Thymus (tissue), 11 donors: Measurements from ENCODE around the gene SIGLEC7. TPM values are rescaled to one million over a fixed set of nuclear protein-coding genes. Genes with fewer than 3 reads are reported as not detected.
"Not testable (repeated sequence)": the region's sequence is repeated elsewhere in the genome, so short reads cannot be mapped to it uniquely, and the experiment has no call there.

ENCODE experiments used
- DNase-seq, 9 donors: peaks; one replicate each; pipeline ENCODE4 v3.0.0-alpha.2; 2013; ENCODE audit warnings: low spot score in 9 of 9, low read depth in 6 of 9, missing footprints in 1 of 9
- H3K27ac ChIP-seq, 2 donors: one replicate each; pipeline ENCODE4 v1.5.1; 2013; ENCODE audit warnings: control low read depth in 1 of 2, low read depth in 1 of 2, low read length in 1 of 2, mild to moderate bottlenecking in 1 of 2, moderate library complexity in 1 of 2
- H3K27me3 ChIP-seq, 2 donors: one replicate each; pipeline ENCODE4 v1.5.1; 2013; ENCODE audit warnings: low read length in 1 of 2; ENCODE audit not compliant: control insufficient read depth in 2 of 2, insufficient read depth in 1 of 2
- H3K36me3 ChIP-seq, 2 donors: one replicate each; pipeline ENCODE4 v1.5.1; 2013; ENCODE audit warnings: low read length in 1 of 2, mild to moderate bottlenecking in 1 of 2, moderate library complexity in 1 of 2; ENCODE audit not compliant: control insufficient read depth in 2 of 2, insufficient read depth in 2 of 2
- H3K4me1 ChIP-seq, 2 donors: one replicate each; pipeline ENCODE4 v1.5.1; 2013; ENCODE audit warnings: low read length in 2 of 2; ENCODE audit not compliant: control insufficient read depth in 2 of 2, insufficient read depth in 2 of 2
- H3K4me3 ChIP-seq, 2 donors: one replicate each; pipeline ENCODE4 v1.5.1; 2013; ENCODE audit warnings: low read length in 2 of 2, control low read depth in 1 of 2, mild to moderate bottlenecking in 1 of 2
- H3K9me3 ChIP-seq, 2 donors: one replicate each; pipeline ENCODE4 v1.5.1; 2013; ENCODE audit warnings: low read length in 1 of 2, mild to moderate bottlenecking in 1 of 2; ENCODE audit not compliant: control insufficient read depth in 2 of 2, insufficient read depth in 1 of 2
- WGBS: extraction: QIAGEN DNeasy Blood & Tissue Kit; methylation state at CpG from one replicate; pipeline ENCODE4 v1.1.7; 2013; 5-methylcytosine and 5-hydroxymethylcytosine counted together
- polyA plus RNA-seq: library from polyadenylated mRNA; stranded (reverse); fragments of 200-250 nt; gene quantifications from one replicate; pipeline ENCODE4 v1.2.3, GENCODE V29; 2013
- total RNA-seq: library from RNA; stranded (reverse); fragments of 120-200 nt; gene quantifications from one replicate; pipeline ENCODE4 v1.2.4, GENCODE V29; 2013
- donor health status: healthy.

The SIGLEC7 gene
- total and polyA plus RNA-seq, 2 donors: 2.0 to 3.6 TPM

- not testable (repeated sequence) for H3K27me3 ChIP-seq, H3K27ac ChIP-seq, DNase-seq, H3K36me3 ChIP-seq, H3K4me3 ChIP-seq, H3K9me3 ChIP-seq, H3K4me1 ChIP-seq
- 90% methylated on average over 15 of the region's 15 CpGs for WGBS
Observed at GRCh38 chr19:51142809-51143475, 841 bp downstream of the SIGLEC7 start.

GRCh38 chr19:51143486-51143885 is 1.4 kb downstream of the SIGLEC7 start:
- Histone ChIP-seq H3K27ac (no peak overlapping the region), H3K4me3 (no peak overlapping the region), H3K9me3 (no peaks in the 10 kb centered on the region), H3K36me3 (no peaks in the 10 kb centered on the region), H3K27me3 (no peaks in the 10 kb centered on the region), H3K4me1 (peaks cover 0 to 5% of the 10 kb centered on the region in 2 donors)
- 93% methylated on average over 5 of the region's 5 CpGs for WGBS
- DNase-seq: no peak

GRCh38 chr19:51144482-51145045 is 2.5 kb downstream of the SIGLEC7 start:
- H3K36me3 ChIP-seq: no peaks in the 10 kb centered on the region
- H3K4me3 ChIP-seq: no peak overlapping the region
- H3K4me1 ChIP-seq: peaks cover 0 to 5% of the 10 kb centered on the region in 2 donors
- 93% methylated on average over 11 of the region's 11 CpGs for WGBS
- DNase-seq: no peak
- no peaks in the 10 kb centered on the region for H3K9me3 ChIP-seq
- no peaks in the 10 kb centered on the region for H3K27me3 ChIP-seq
- no peak overlapping the region for H3K27ac ChIP-seq

DNA sequence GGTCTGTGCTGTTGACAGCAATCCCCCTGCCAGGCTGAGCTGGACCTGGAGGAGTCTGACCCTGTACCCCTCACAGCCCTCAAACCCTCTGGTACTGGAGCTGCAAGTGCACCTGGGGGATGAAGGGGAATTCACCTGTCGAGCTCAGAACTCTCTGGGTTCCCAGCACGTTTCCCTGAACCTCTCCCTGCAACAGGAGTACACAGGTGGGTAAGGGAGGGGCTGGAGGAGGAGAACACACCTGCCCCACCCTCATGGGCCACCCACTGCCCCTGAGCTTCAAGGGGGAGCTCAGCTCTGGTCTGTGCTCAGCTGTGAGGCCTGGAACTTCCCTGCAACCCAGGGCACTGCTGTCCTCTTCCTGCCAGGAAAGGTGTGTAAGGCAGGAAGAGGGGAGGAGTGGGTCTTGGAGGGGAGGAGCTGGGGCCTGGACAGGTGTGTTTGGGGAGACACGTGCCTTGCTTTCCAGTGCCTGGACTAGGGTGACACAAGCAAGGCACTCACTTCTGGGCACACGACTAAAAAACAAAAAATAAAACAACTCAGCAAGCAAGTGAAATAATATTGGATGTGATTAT is 3.9 kb downstream of the SIGLEC7 start:
- no peak overlapping the region for H3K4me3 ChIP-seq
- no peaks in the 10 kb centered on the region for H3K27me3 ChIP-seq
- WGBS: 92% methylated on average over 4 of the region's 4 CpGs
- no peak for DNase-seq
- no peak overlapping the region for H3K27ac ChIP-seq
- no peaks in the 10 kb centered on the region for H3K9me3 ChIP-seq
- no peaks in the 10 kb centered on the region for H3K36me3 ChIP-seq
- H3K4me1 ChIP-seq: peaks cover 0 to 5% of the 10 kb centered on the region in 2 donors

- DNase-seq: no peak
- H3K27ac ChIP-seq: no peak overlapping the region
- no peaks in the 10 kb centered on the region for H3K9me3 ChIP-seq
- WGBS: 96% methylated on average over 7 of the region's 7 CpGs
- H3K36me3 ChIP-seq: no peaks in the 10 kb centered on the region
- H3K27me3 ChIP-seq: no peaks in the 10 kb centered on the region
- H3K4me1 ChIP-seq: no peaks in the 10 kb centered on the region
- H3K4me3 ChIP-seq: no peak overlapping the region
Observed at GRCh38 chr19:51146751-51147150, 4.7 kb downstream of the SIGLEC7 start.

DNA sequence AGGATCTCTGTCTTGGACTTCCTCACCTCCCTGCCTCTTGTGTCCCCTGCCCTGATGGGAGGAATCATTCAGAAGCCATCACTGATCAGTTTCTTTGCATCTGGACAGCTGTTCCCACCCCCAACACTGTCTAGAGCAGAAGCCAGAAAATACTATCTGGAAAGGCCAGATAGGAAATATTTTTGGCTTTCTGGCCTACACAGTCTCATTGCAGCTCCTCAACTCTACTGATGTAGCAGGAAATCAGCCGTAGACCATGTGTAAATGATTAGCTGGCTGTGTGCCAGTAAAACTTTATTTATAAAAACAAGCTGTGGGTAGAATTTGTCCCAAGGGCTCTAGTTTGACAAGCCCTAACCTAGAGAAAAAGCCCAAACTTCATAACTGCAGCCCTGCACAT is 5.6 kb downstream of the SIGLEC7 start:
- DNase-seq: no peak
- Histone ChIP-seq H3K4me1 (no peaks in the 10 kb centered on the region), H3K27ac (no peak overlapping the region)

GRCh38 chr19:51148580-51148979 is 6.5 kb downstream of the SIGLEC7 start:
- Histone ChIP-seq H3K4me3 (no peak overlapping the region), H3K9me3 (no peaks in the 10 kb centered on the region), H3K4me1 (no peaks in the 10 kb centered on the region), H3K27ac (no peak overlapping the region), H3K27me3 (no peaks in the 10 kb centered on the region), H3K36me3 (no peaks in the 10 kb centered on the region)
- DNase-seq: no peak
- WGBS: 25% methylated on average over 3 of the region's 3 CpGs

More for the DNA sequence above, 5.6 kb downstream of the SIGLEC7 start:
- no peaks in the 10 kb centered on the region for H3K27me3 ChIP-seq
- H3K36me3 ChIP-seq: no peaks in the 10 kb centered on the region
- H3K9me3 ChIP-seq: no peaks in the 10 kb centered on the region
- no peak overlapping the region for H3K4me3 ChIP-seq
- 86% methylated on average over 1 of the region's 1 CpG for WGBS

- H3K27ac ChIP-seq: no peak overlapping the region
- H3K4me1 ChIP-seq: no peaks in the 10 kb centered on the region
- H3K9me3 ChIP-seq: no peaks in the 10 kb centered on the region
- DNase-seq: no peak
- WGBS: 96% methylated on average over 3 of the region's 3 CpGs
- no peaks in the 10 kb centered on the region for H3K27me3 ChIP-seq
- no peaks in the 10 kb centered on the region for H3K36me3 ChIP-seq
- no peak overlapping the region for H3K4me3 ChIP-seq
Observed at GRCh38 chr19:51150627-51151026, 8.5 kb downstream of the SIGLEC7 start.

- WGBS: 93% methylated on average over 2 of the region's 2 CpGs
- H3K4me1 ChIP-seq: peaks cover 0 to 2% of the 10 kb centered on the region in 2 donors
- H3K27ac ChIP-seq: no peak overlapping the region
- no peaks in the 10 kb centered on the region for H3K27me3 ChIP-seq
- DNase-seq: no peak
- H3K4me3 ChIP-seq: no peak overlapping the region
- H3K36me3 ChIP-seq: no peaks in the 10 kb centered on the region
- H3K9me3 ChIP-seq: no peaks in the 10 kb centered on the region
Observed at GRCh38 chr19:51156710-51157109, 14.6 kb downstream of the SIGLEC7 start.
